ENCODE results near the gene AFAP1.

Gene AFAP1

GRCh38 chr4:7847206-7847605 is 92.5 kb downstream of the AFAP1 start:
- no peak for TF ChIP-seq Cebpa-rat (IDR thresholded peaks at IDR 0.05)
- Histone ChIP-seq H3K27me3 (no peaks in the 10 kb centered on the region), H3K9me3 (replicated peaks in 1 of 11) (no peaks in the 10 kb centered on the region; a peak in 1 of 22 replicates), H3K4me1 (peaks cover 0 to 28% (median 11%) of the 10 kb centered on the region in 10 experiments; a peak in 16 of 20 replicates), H3K4me3 (no peak overlapping the region), H4K20me1 (peaks cover 0 to 8% (median 0%) of the 10 kb centered on the region in 11 experiments; a peak in 6 of 22 replicates), H3K4me2 (no peak overlapping the region), H3K27ac (no peak overlapping the region), H3K36me3 (peaks cover 0 to 22% (median 6%) of the 10 kb centered on the region in 11 experiments; a peak in 7 of 22 replicates), H3K9ac (no peak overlapping the region)

DNA sequence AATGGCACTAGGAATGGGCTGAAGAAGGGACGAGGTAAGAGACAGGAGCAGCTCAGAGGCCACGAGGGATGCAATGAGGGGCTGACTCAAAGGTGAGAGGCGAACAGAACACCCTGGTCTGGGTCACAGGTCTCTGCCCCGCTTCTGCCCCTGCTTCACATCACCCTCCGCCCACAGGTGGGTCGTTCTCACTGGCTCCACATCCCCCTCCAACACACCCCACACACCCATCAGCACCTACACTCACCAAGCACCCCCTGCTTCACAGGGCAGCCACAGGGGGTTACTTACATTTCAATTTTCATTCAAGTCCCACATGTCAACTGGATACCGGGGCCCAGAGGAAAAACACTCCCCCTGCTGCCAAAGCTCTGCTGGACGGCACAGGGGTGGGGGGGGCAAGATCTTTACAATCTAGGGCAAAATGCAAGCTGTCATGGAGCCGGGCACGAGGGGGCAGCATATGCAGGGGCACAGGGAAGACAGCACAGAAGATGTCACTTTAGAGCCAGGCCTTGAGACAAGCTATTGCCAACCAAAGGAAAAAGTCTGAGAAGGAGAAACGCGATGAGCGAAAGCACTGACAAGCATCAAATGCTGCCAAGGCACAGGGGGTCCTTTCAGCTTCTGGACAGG is 94.0 kb downstream of the AFAP1 start:
- peaks cover 0 to 16% (median 6%) of the 10 kb centered on the region in 11 experiments; a peak in 8 of 22 replicates for H3K36me3 ChIP-seq
- TF ChIP-seq Cebpa-rat (IDR thresholded peaks at IDR 0.05), result no peak
- peaks cover 0 to 28% (median 11%) of the 10 kb centered on the region in 10 experiments; a peak in 14 of 20 replicates for H3K4me1 ChIP-seq
- no peak overlapping the region for H3K4me3 ChIP-seq
- H3K4me2 ChIP-seq, result peak overlapping the region in 8 of 11 experiments; percentile 17 to 59 (median 48); a peak in 16 of 22 replicates
- H4K20me1 ChIP-seq, result peaks cover 0 to 8% (median 0%) of the 10 kb centered on the region in 11 experiments; a peak in 6 of 22 replicates
- H3K9me3 ChIP-seq (replicated peaks in 1 of 11), result no peaks in the 10 kb centered on the region; a peak in 1 of 22 replicates
- H3K27me3 ChIP-seq, result no peaks in the 10 kb centered on the region
- no peak overlapping the region for H3K27ac ChIP-seq
- H3K9ac ChIP-seq, result 0 out of 22 replicates have a peak overlapping the region, but pooled peaks of 1 of the 11 experiments have one; percentile 5

DNA sequence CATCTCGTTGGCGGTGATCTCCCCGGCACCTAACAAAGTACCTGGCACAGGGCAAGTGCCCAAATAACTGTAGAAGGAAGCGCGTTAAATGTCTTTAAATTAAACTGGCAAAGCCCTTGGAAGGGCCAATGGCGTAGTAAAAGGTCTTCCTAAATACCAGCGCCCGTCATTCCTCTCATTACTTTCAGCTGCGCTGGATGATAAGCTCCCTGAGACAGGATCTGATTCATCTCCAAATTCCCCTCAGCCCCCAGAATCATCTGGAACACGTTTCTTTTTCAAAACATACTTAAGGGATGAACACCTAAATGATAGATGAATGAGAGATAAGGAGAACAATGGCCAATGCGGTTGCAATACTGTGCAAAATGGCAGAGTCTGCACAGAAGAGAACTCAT is 95.1 kb downstream of the AFAP1 start:
- peaks cover 0 to 28% (median 11%) of the 10 kb centered on the region in 10 experiments; a peak in 14 of 20 replicates for H3K4me1 ChIP-seq
- no peak overlapping the region for H3K27ac ChIP-seq
- H3K9me3 ChIP-seq (replicated peaks in 1 of 11), result no peaks in the 10 kb centered on the region; a peak in 1 of 22 replicates
- TF ChIP-seq Cebpa-rat (IDR thresholded peaks at IDR 0.05), result no peak
- no peak overlapping the region for H3K4me3 ChIP-seq
- H3K9ac ChIP-seq, result no peak overlapping the region
- H4K20me1 ChIP-seq, result peaks cover 0 to 8% (median 0%) of the 10 kb centered on the region in 11 experiments; a peak in 6 of 22 replicates
- H3K36me3 ChIP-seq, result peaks cover 0 to 14% (median 6%) of the 10 kb centered on the region in 11 experiments; a peak in 7 of 22 replicates
- 0 out of 22 replicates have a peak overlapping the region, but pooled peaks of 1 of the 11 experiments have one; percentile 13 for H3K4me2 ChIP-seq
- no peaks in the 10 kb centered on the region for H3K27me3 ChIP-seq

- Histone ChIP-seq H3K9ac (no peak overlapping the region), H3K27me3 (no peaks in the 10 kb centered on the region), H3K27ac (no peak overlapping the region), H3K4me3 (no peak overlapping the region), H3K36me3 (peaks cover 0 to 16% (median 6%) of the 10 kb centered on the region in 11 experiments; a peak in 7 of 22 replicates), H3K4me2 (0 out of 22 replicates have a peak overlapping the region, but pooled peaks of 1 of the 11 experiments have one; percentile 13), H4K20me1 (peaks cover 0 to 8% (median 0%) of the 10 kb centered on the region in 11 experiments; a peak in 6 of 22 replicates), H3K9me3 (replicated peaks in 1 of 11) (no peaks in the 10 kb centered on the region; a peak in 1 of 22 replicates), H3K4me1 (peaks cover 0 to 25% (median 11%) of the 10 kb centered on the region in 10 experiments; a peak in 14 of 20 replicates)
- no peak for TF ChIP-seq Cebpa-rat (IDR thresholded peaks at IDR 0.05)
These were observed 95.6 kb downstream of the AFAP1 start for GRCh38 chr4:7843831-7844593.

GRCh38 chr4:7842384-7843279 is 97.0 kb downstream of the AFAP1 start:
- no peak overlapping the region for H3K4me2 ChIP-seq
- no peak for TF ChIP-seq Cebpa-rat (IDR thresholded peaks at IDR 0.05)
- H3K36me3 ChIP-seq, result peaks cover 0 to 26% (median 6%) of the 10 kb centered on the region in 11 experiments; a peak in 8 of 22 replicates
- peaks cover 0 to 8% (median 0%) of the 10 kb centered on the region in 11 experiments; a peak in 5 of 22 replicates for H4K20me1 ChIP-seq
- H3K27ac ChIP-seq, result no peak overlapping the region
- peaks cover 0 to 18% (median 11%) of the 10 kb centered on the region in 10 experiments; a peak in 14 of 20 replicates for H3K4me1 ChIP-seq
- H3K9me3 ChIP-seq (replicated peaks in 1 of 11), result no peaks in the 10 kb centered on the region; a peak in 1 of 22 replicates
- H3K27me3 ChIP-seq, result no peaks in the 10 kb centered on the region
- H3K9ac ChIP-seq, result no peak overlapping the region
- H3K4me3 ChIP-seq, result no peak overlapping the region

- no peak overlapping the region for H3K4me2 ChIP-seq
- H3K4me1 ChIP-seq, result peaks cover 0 to 18% (median 11%) of the 10 kb centered on the region in 10 experiments; a peak in 14 of 20 replicates
- no peak overlapping the region for H3K9ac ChIP-seq
- no peaks in the 10 kb centered on the region for H3K27me3 ChIP-seq
- no peak for TF ChIP-seq Cebpa-rat (IDR thresholded peaks at IDR 0.05)
- H3K9me3 ChIP-seq (replicated peaks in 1 of 11), result no peaks in the 10 kb centered on the region
- no peak overlapping the region for H3K27ac ChIP-seq
- H3K36me3 ChIP-seq, result peaks cover 0 to 31% (median 6%) of the 10 kb centered on the region in 11 experiments; a peak in 8 of 22 replicates
- H3K4me3 ChIP-seq, result no peak overlapping the region
- H4K20me1 ChIP-seq, result peaks cover 0 to 8% (median 0%) of the 10 kb centered on the region in 11 experiments; a peak in 5 of 22 replicates
These were observed 97.8 kb downstream of the AFAP1 start for GRCh38 chr4:7841894-7842293.

GRCh38 chr4:7841071-7841470 is 98.6 kb downstream of the AFAP1 start:
- Histone ChIP-seq H3K4me3 (no peak overlapping the region), H4K20me1 (peaks cover 0 to 6% (median 0%) of the 10 kb centered on the region in 11 experiments; a peak in 5 of 22 replicates), H3K36me3 (peaks cover 0 to 36% (median 7%) of the 10 kb centered on the region in 11 experiments; a peak in 8 of 22 replicates), H3K27ac (no peak overlapping the region), H3K9ac (no peak overlapping the region), H3K27me3 (no peaks in the 10 kb centered on the region), H3K4me1 (peaks cover 0 to 14% (median 8%) of the 10 kb centered on the region in 10 experiments; a peak in 14 of 20 replicates), H3K9me3 (replicated peaks in 1 of 11) (no peaks in the 10 kb centered on the region), H3K4me2 (no peak overlapping the region)
- no peak for TF ChIP-seq Cebpa-rat (IDR thresholded peaks at IDR 0.05)

- no peak overlapping the region for H3K4me3 ChIP-seq
- H3K27me3 ChIP-seq, result no peaks in the 10 kb centered on the region
- H4K20me1 ChIP-seq, result peaks cover 0 to 6% (median 0%) of the 10 kb centered on the region in 11 experiments; a peak in 4 of 22 replicates
- H3K9ac ChIP-seq, result no peak overlapping the region
- peaks cover 0 to 41% (median 7%) of the 10 kb centered on the region in 11 experiments; a peak in 8 of 22 replicates for H3K36me3 ChIP-seq
- no peaks in the 10 kb centered on the region for H3K9me3 ChIP-seq (replicated peaks in 1 of 11)
- no peak overlapping the region for H3K4me2 ChIP-seq
- no peak for TF ChIP-seq Cebpa-rat (IDR thresholded peaks at IDR 0.05)
- H3K27ac ChIP-seq, result no peak overlapping the region
- H3K4me1 ChIP-seq, result peaks cover 0 to 4% (median 0%) of the 10 kb centered on the region in 10 experiments; a peak in 1 of 20 replicates
These were observed 99.8 kb downstream of the AFAP1 start for GRCh38 chr4:7839856-7840255.

All from BLaER1 treated with 17β-estradiol and CSF1 and Interleukin-3, amounts not matched to agents 10 nM and 100 nM (cell line).